Neuron (in vitro differentiated cells): Measurements from ENCODE around the gene GRK2.
"Not testable (repeated sequence)": the region's sequence is repeated elsewhere in the genome, so short reads cannot be mapped to it uniquely, and the experiment has no call there.

Experiments used
- H2AFZ ChIP-seq: one replicate; pipeline ENCODE4 v1.6.1; 2013; ENCODE audit warnings: low read depth, mild to moderate bottlenecking, inconsistent platforms, low read length, moderate library complexity
- H3K27me3 ChIP-seq: one replicate; pipeline ENCODE4 v1.6.1; 2013; ENCODE audit warnings: low read length; ENCODE audit not compliant: insufficient read depth
- H3K36me3 ChIP-seq: one replicate; pipeline ENCODE4 v1.6.1; 2013; ENCODE audit warnings: low read length; ENCODE audit not compliant: insufficient read depth
- H3K4me1 ChIP-seq: one replicate; pipeline ENCODE4 v1.6.1; 2013; ENCODE audit warnings: low read length; ENCODE audit not compliant: insufficient read depth
- H3K4me3 ChIP-seq: 2 replicates; pipeline ENCODE4 v1.5.1; 2013; ENCODE audit warnings: mild to moderate bottlenecking, low read length, moderate library complexity
- H3K9me3 ChIP-seq: one replicate; pipeline ENCODE4 v1.6.1; 2013; ENCODE audit warnings: low read length

Gene GRK2

DNA sequence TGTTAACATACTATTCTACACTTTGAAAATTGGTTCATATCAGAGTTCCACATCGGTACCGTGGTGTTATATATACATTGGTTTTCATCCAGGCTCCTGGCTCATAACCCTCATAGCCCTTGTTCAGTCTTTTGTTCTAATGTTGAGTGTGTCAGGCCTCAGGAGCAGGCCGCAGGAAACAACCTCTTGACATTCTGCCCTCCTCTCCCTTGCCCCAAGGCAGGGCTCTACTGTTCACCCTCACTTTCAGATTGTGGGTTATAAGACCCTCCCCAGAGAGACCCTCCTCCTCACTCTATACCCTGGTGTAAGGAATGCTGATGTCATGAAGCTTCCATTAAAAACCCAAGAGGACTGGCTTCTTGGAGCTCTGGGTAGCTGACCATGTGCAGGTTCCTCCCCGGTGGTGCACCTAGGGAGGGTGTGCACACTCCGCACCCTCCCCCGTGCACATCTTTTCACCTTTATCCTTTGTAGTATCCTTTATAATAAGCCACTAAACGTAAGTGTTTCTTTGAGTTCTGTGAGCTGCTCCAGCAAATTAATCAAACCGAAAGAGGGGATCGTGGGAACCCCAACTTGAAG is 49.1 kb downstream of the GRK2 start:
- Histone ChIP-seq H3K4me1 (peaks cover 8% of the 10 kb centered on the region), H2AFZ (no peak overlapping the region), H3K9me3 (no peaks in the 10 kb centered on the region), H3K4me3 (no peak overlapping the region), H3K36me3 (no peaks in the 10 kb centered on the region), H3K27me3 (no peaks in the 10 kb centered on the region)

DNA sequence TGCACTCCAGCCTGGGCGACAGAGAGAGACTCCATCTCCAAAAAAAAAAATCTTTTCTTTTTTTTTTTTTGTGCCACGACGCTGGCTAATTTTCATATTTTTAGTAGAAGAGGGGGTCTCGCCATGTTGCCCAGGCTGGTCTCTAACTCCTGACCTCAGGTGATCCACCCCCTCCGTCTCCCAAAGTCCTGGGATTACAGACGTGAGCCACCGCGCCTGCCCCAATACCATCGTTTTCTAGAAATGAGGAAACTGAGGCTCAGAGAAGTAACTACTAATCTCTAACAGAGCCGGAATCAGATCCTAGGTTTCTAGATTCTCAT is 50.6 kb downstream of the GRK2 start:
- Histone ChIP-seq H3K9me3 (no peaks in the 10 kb centered on the region), H2AFZ (peak overlapping the region; percentile 98), H3K36me3 (no peaks in the 10 kb centered on the region), H3K4me1 (peaks cover 8% of the 10 kb centered on the region), H3K27me3 (no peaks in the 10 kb centered on the region), H3K4me3 (peak overlapping the region; percentile 82)

- Histone ChIP-seq H3K36me3 (no peaks in the 10 kb centered on the region), H2AFZ (peak overlapping the region; percentile 98), H3K4me1 (peaks cover 8% of the 10 kb centered on the region), H3K27me3 (no peaks in the 10 kb centered on the region), H3K9me3 (no peaks in the 10 kb centered on the region), H3K4me3 (peak overlapping the region; percentile 82)
Observed at GRCh38 chr11:67317205-67317887, 51.1 kb downstream of the GRK2 start.

- H3K27me3 ChIP-seq: no peaks in the 10 kb centered on the region
- H3K36me3 ChIP-seq: no peaks in the 10 kb centered on the region
- peak overlapping the region; percentile 82 for H3K4me3 ChIP-seq
- peaks cover 8% of the 10 kb centered on the region for H3K4me1 ChIP-seq
- H2AFZ ChIP-seq: peak overlapping the region; percentile 92
- H3K9me3 ChIP-seq: no peaks in the 10 kb centered on the region
Observed at GRCh38 chr11:67317888-67318555, 51.7 kb downstream of the GRK2 start.

- H3K27me3 ChIP-seq, H3K4me1 ChIP-seq, H3K36me3 ChIP-seq, H2AFZ ChIP-seq, H3K9me3 ChIP-seq: not testable (repeated sequence)
- H3K4me3 ChIP-seq: peak overlapping the region; percentile 82
Observed at GRCh38 chr11:67318876-67319275, 52.6 kb downstream of the GRK2 start.

GRCh38 chr11:67320011-67320410 is 53.7 kb downstream of the GRK2 start:
- H3K9me3 ChIP-seq: no peaks in the 10 kb centered on the region
- no peak overlapping the region for H2AFZ ChIP-seq
- no peak overlapping the region for H3K4me3 ChIP-seq
- no peaks in the 10 kb centered on the region for H3K36me3 ChIP-seq
- H3K4me1 ChIP-seq: peaks cover 8% of the 10 kb centered on the region
- H3K27me3 ChIP-seq: no peaks in the 10 kb centered on the region

- no peak overlapping the region for H2AFZ ChIP-seq
Observed at GRCh38 chr11:67320691-67321090, 54.4 kb downstream of the GRK2 start.

DNA sequence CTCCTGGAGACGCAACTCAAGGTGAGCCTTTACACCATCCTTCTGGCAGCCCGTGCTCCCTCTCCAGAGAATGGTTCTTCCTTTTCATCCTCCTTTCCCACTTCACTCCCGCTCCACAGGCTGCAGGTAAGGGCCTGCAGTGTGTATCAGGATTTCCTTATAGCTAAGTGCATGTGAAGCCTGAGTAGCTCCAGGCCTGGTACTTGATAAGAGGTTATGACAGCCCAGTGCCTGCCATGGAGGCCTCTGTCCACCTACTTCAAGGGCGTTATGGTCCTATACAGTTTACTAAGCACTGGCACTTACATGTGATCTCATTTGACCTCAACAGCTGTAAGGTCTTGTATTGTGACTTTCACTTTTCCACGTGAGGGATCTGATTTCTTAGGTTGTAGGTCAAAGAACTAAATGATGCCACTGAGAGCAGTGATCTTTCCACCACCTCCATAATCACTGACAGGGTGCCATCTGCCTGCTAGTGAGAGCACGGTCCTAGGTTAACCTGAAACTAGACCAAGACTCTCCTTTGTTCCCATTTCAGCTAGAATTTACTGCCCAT is 55.1 kb downstream of the GRK2 start:
- Histone ChIP-seq H2AFZ (no peak overlapping the region), H3K4me1 (peaks cover 8% of the 10 kb centered on the region), H3K4me3 (no peak overlapping the region), H3K27me3 (no peaks in the 10 kb centered on the region), H3K36me3 (no peaks in the 10 kb centered on the region), H3K9me3 (no peaks in the 10 kb centered on the region)

More at GRCh38 chr11:67320691-67321090, 54.4 kb downstream of the GRK2 start:
- Histone ChIP-seq H3K27me3 (no peaks in the 10 kb centered on the region), H3K4me1 (peaks cover 8% of the 10 kb centered on the region), H3K36me3 (no peaks in the 10 kb centered on the region), H3K9me3 (no peaks in the 10 kb centered on the region), H3K4me3 (no peak overlapping the region)

- peaks cover 8% of the 10 kb centered on the region for H3K4me1 ChIP-seq
- H3K36me3 ChIP-seq: no peaks in the 10 kb centered on the region
- H2AFZ ChIP-seq: no peak overlapping the region
- no peaks in the 10 kb centered on the region for H3K9me3 ChIP-seq
- H3K27me3 ChIP-seq: no peaks in the 10 kb centered on the region
- no peak overlapping the region for H3K4me3 ChIP-seq
Observed at GRCh38 chr11:67322049-67322448, 55.8 kb downstream of the GRK2 start.

GRCh38 chr11:67323526-67323925 is 57.3 kb downstream of the GRK2 start:
- no peaks in the 10 kb centered on the region for H3K36me3 ChIP-seq
- no peaks in the 10 kb centered on the region for H3K27me3 ChIP-seq
- no peak overlapping the region for H2AFZ ChIP-seq
- no peak overlapping the region for H3K4me3 ChIP-seq
- H3K9me3 ChIP-seq: no peaks in the 10 kb centered on the region
- peaks cover 3% of the 10 kb centered on the region for H3K4me1 ChIP-seq

GRCh38 chr11:67332081-67332691 is 65.9 kb downstream of the GRK2 start:
- H3K9me3 ChIP-seq: peaks cover 2% of the 10 kb centered on the region
- H3K4me3 ChIP-seq: no peak overlapping the region
- no peaks in the 10 kb centered on the region for H3K4me1 ChIP-seq
- no peak overlapping the region for H2AFZ ChIP-seq
- H3K27me3 ChIP-seq: no peaks in the 10 kb centered on the region
- H3K36me3 ChIP-seq: no peaks in the 10 kb centered on the region
